Brain microvascular endothelial cell (primary cell): Measurements from ENCODE around the gene KCNQ1OT1.

ENCODE experiments used
- DNase-seq: peaks from one replicate; pipeline ENCODE4 v3.0.0-alpha.2; 2020
- H3K27ac ChIP-seq: fragments of 250-450 bp; sonication (Bioruptor Pico); 2 replicates; pipeline ENCODE4 v1.5.1; 2020; ENCODE audit warnings: mild to moderate bottlenecking, moderate library complexity
- H3K27me3 ChIP-seq: fragments of 250-450 bp; sonication (Bioruptor Pico); replicated peaks from 2 replicates; pipeline ENCODE4 v1.5.1; 2020; ENCODE audit warnings: mild to moderate bottlenecking
- H3K36me3 ChIP-seq: fragments of 250-450 bp; sonication (Bioruptor Pico); replicated peaks from 2 replicates; pipeline ENCODE4 v1.5.1; 2020; ENCODE audit warnings: mild to moderate bottlenecking
- H3K4me3 ChIP-seq: 2 replicates; pipeline ENCODE4 v1.5.1; 2011; ENCODE audit warnings: low read depth, mild to moderate bottlenecking, control low read depth, low read length, moderate library complexity
- in situ Hi-C: cut with HindIII; loops from 2 replicates; pipeline ENCODE4 v1.10.0; 2017; ENCODE audit warnings: low sequenced_read_pairs, low pct_ligation_motif_present
- TF ChIP-seq, protein P1 (sequence below): IDR thresholded peaks from 2 replicates; pipeline ENCODE4 v1.5.1; 2011; ENCODE audit warnings: low read depth, mild to moderate bottlenecking, moderate library complexity, low read length, control low read depth, inconsistent platforms; ENCODE audit errors: missing control alignments

The KCNQ1OT1 gene

DNA sequence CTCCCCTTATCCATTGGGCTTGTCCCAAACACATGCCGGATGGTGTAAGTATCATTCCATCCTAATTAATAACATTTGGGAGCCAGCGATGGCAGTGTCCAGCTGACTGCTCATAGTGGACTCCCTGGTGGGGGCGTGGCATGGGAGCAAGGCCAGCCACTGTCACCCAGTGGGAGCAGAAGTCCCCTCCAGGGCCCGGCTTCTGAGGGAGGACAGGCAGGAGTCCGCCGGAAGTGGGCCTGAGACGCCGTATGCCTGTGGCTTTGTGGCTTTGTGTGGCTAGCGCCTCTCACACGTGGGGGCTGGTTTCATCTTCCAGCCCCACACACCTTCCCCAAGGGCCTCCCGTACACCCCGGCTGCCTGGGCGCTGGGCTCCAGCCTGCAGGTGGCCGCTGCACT, 130.5 kb downstream of the KCNQ1OT1 start:
- TF ChIP-seq, protein P1, sequence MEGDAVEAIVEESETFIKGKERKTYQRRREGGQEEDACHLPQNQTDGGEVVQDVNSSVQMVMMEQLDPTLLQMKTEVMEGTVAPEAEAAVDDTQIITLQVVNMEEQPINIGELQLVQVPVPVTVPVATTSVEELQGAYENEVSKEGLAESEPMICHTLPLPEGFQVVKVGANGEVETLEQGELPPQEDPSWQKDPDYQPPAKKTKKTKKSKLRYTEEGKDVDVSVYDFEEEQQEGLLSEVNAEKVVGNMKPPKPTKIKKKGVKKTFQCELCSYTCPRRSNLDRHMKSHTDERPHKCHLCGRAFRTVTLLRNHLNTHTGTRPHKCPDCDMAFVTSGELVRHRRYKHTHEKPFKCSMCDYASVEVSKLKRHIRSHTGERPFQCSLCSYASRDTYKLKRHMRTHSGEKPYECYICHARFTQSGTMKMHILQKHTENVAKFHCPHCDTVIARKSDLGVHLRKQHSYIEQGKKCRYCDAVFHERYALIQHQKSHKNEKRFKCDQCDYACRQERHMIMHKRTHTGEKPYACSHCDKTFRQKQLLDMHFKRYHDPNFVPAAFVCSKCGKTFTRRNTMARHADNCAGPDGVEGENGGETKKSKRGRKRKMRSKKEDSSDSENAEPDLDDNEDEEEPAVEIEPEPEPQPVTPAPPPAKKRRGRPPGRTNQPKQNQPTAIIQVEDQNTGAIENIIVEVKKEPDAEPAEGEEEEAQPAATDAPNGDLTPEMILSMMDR, result no peak
- in situ Hi-C loops, result no loop called here

DNA sequence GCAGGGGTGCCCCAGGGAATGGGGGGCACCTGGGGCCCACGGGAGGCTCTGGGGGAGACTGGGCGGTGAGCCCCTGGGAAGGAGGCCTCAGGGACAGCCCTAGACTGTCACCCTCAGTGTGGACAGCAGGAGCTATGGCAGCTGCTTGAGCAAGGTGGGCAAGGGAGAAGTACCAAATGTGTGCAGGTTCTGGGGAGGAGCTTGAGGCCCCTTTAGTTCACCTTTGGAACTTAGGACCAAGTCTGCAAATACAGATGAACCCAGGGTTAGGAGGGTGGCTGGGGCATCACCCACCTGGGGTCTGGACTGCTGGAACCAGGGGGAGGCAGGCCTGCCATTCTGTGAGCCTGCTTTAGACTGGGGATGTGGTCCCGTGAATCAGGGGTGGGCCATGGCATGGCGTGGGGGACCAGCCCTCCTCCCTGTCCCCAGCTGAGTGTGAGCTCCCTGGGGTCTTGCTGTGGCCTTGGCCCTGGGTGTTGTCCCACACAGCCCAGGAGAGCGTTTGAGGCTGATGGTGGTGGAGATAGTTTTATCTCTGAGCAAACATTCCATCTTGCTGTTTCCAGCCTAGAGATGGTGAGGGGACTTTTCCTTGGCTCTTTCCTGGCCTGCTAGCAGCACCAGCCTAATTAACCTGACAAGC, 132.6 kb downstream of the KCNQ1OT1 start:
- Histone ChIP-seq H3K27me3 (no peaks in the 10 kb centered on the region), H3K4me3 (no peak overlapping the region)

More for the DNA sequence above, 130.5 kb downstream of the KCNQ1OT1 start:
- no peaks in the 10 kb centered on the region for H3K27me3 ChIP-seq
- H3K4me3 ChIP-seq, result no peak overlapping the region
- no peak overlapping the region for H3K27ac ChIP-seq
- DNase-seq, result no peak
- H3K36me3 ChIP-seq, result no peaks in the 10 kb centered on the region

DNA sequence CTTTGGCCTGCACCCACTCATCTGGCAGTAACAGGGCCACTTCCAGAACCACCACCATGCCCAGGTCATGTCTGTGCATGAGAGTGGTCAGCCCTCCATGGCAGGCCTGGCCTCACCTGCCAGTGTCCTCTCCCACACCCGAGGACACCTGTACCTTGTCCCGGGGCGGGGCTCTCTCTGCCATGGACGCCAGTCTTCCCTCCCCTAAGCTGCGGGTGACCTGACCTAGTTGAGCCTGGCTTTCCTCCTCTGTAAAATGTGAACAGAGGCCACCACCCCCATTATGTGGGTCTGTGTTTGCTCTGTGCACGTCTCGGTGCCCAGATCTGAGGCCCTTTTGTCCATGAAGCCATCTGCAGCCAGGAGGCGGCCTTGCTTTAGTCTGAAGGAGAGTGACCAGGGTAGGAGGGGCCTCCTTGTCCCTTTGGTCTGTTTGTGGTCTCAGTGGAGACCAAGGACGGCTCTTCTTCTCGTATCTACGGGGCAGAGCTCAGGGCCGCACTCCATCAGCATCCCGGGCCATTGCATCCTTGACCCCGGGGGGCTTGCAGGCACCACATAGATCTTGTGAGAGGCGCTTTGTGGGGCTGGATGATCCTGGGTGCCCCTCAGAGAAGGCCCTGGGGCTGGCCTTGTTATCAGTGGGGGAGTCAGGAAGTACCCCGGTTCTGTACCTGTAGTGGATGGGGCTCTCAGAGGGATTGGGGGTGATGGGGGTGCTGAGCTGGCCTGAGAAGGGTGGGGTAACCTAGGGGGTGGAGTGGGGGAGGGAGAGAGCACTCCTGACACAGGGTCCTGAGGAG, 133.4 kb downstream of the KCNQ1OT1 start:
- no peak overlapping the region for H3K27ac ChIP-seq
- no peak for DNase-seq
- no peak overlapping the region for H3K4me3 ChIP-seq
- H3K27me3 ChIP-seq, result no peaks in the 10 kb centered on the region
- in situ Hi-C loops, result no loop called here
- TF ChIP-seq, protein P1, result no peak
- H3K36me3 ChIP-seq, result no peaks in the 10 kb centered on the region

More for the DNA sequence above, 132.6 kb downstream of the KCNQ1OT1 start:
- no peak overlapping the region for H3K27ac ChIP-seq
- no peak for DNase-seq
- no peaks in the 10 kb centered on the region for H3K36me3 ChIP-seq
- in situ Hi-C loops, result no loop called here
- TF ChIP-seq, protein P1, result no peak

DNA sequence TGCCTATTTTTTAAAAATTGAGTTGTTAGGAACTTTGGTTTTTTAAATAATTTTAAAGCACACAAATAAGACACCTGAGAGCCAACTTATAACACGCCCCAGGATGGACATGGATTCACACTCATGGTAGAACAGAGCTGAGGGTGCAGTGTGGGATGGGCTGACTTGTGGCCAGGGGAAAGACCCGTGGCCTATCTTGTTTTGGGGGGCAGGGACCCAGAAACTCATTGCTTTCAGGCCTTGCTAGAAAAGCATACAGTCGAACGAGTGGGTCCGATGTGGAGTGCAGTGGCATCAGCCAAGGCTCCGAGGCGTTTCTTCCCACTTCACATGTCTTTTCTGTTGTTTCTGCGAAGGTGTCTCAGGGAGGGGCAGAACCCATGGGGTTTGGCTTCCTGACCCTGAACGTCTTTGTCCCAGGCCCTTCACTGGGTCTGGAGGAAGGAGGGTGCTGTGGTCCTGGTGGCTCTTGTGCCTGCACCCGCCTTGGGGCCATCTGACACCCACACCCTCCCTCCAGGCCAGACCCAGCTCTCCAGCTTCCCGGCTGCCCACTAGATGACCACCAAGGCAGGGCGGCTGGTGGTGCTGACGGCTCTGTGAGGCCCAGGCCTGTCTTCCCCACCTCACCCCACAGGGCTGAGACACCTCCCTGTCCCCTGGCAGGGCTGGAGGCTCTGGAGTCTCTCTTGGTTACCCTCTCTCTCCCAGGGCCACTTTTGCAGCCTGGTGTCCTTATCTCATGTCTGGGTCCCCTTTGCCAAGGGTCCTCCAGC, 134.2 kb downstream of the KCNQ1OT1 start:
- no peak for DNase-seq
- H3K27ac ChIP-seq, result no peak overlapping the region
- H3K36me3 ChIP-seq, result no peaks in the 10 kb centered on the region
- no peaks in the 10 kb centered on the region for H3K27me3 ChIP-seq
- H3K4me3 ChIP-seq, result no peak overlapping the region
- TF ChIP-seq, protein P1, result no peak
- in situ Hi-C loops, result no loop called here

DNA sequence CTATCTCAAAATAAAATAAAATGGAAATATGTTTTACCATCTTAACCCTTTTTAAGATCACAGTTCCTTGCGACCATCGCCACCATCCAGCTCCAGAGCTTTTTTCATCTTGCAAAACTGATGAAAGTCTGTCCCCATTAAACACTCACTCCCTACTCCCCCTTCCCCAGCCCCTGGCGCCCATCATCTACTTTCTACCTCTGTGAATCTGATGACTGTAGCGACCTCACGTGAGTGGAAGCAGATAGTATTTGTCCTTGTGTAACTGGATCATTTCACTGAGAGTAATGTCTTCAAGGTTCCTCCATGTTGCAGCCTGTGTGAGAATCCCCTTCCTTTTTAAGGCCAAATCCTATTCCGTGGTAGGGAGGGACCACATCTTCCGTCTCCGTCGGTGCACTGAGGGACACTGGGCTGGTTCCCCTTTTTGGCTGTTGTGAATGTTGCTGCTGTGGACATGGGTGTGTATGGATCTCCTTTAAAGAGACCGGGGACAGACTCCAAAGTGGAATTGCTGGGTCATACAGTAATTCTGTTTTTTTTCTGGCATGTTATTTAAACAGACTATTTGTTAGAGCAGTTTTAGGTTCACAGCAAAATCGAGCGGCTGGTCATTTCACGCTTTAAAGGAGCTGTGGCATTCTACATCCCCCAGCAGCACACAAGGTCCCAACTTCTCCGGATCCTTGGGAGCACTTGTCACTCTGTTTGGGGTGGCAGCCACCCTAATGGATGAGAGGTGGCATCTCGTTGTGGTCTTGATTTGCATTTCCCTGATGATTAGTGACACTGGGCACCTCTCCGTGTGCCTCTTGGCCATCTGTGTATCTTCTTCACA, 135.0 kb downstream of the KCNQ1OT1 start:
- H3K27ac ChIP-seq, result no peak overlapping the region
- in situ Hi-C loops, result no loop called here
- no peaks in the 10 kb centered on the region for H3K36me3 ChIP-seq
- H3K27me3 ChIP-seq, result no peaks in the 10 kb centered on the region
- no peak for DNase-seq
- no peak overlapping the region for H3K4me3 ChIP-seq
- TF ChIP-seq, protein P1, result no peak
